Heart left ventricle (tissue), 16 donors: ENCODE measurements around the gene ABCC9. TPM values are rescaled to one million over a fixed set of nuclear protein-coding genes. Genes with fewer than 3 reads are reported as not detected.

Experiments used
- ATAC-seq, 4 donors: fragments of 200-7000 bp; cut with Tn5 transposase; one replicate each; pipeline ENCODE4 v1.9.1; 2020 to 2022; ENCODE audit warnings: moderate library complexity in 4 of 4, mild to moderate bottlenecking in 3 of 4, moderate number of reproducible peaks in 1 of 4
- DNase-seq, 5 donors: peaks; one replicate each; pipeline ENCODE4 v3.0.0-alpha.2; 2020
- H3K27ac ChIP-seq, 12 donors: fragments of 200-600 bp; sonication (generic) in 4 of 12; one replicate each; pipeline versions ENCODE4 v1.5.0 to v1.8.0; 2016 to 2022; ENCODE audit warnings: mild to moderate bottlenecking in 2 of 12
- H3K27me3 ChIP-seq, 9 donors: fragments of 200-600 bp; sonication (generic) in 2 of 9; one replicate each; pipeline versions ENCODE4 v1.5.1 to v1.8.0; 2016 to 2022; ENCODE audit warnings: mild to moderate bottlenecking in 3 of 9
- H3K36me3 ChIP-seq, 9 donors: fragments of 200-600 bp; sonication (generic) in 2 of 9; one replicate each; pipeline versions ENCODE4 v1.5.0 to v1.8.0; 2018 to 2022; ENCODE audit warnings: mild to moderate bottlenecking in 2 of 9
- H3K4me1 ChIP-seq, 12 donors: fragments of 200-600 bp; sonication (generic) in 4 of 12; one replicate each; pipeline versions ENCODE4 v1.5.0 to v1.8.0; 2016 to 2022; ENCODE audit warnings: mild to moderate bottlenecking in 3 of 12
- H3K4me3 ChIP-seq, 12 donors: fragments of 200-600 bp; sonication (generic) in 4 of 12; one replicate each; pipeline versions ENCODE4 v1.5.0 to v1.8.0; 2017 to 2022; ENCODE audit warnings: mild to moderate bottlenecking in 9 of 12, moderate library complexity in 4 of 12
- H3K9me3 ChIP-seq, 12 donors: fragments of 200-600 bp; sonication (generic) in 4 of 12; one replicate each; pipeline versions ENCODE4 v1.5.0 to v1.8.0; 2016 to 2022; ENCODE audit warnings: mild to moderate bottlenecking in 1 of 12
- POLR2A ChIP-seq, 2 donors: fragments of 450-650 bp; IDR thresholded peaks; one replicate each; pipeline ENCODE4 v1.6.1; 2017; ENCODE audit warnings: antibody characterized with exemption in 2 of 2, mild to moderate bottlenecking in 2 of 2, moderate library complexity in 2 of 2
- WGBS, 4 donors: extraction: QIAGEN DNeasy Blood & Tissue Kit in 2 of 4; methylation state at CpG; one replicate each; pipeline versions ENCODE4 v1.1.5 to v1.1.7; 2013 to 2018; 5-methylcytosine and 5-hydroxymethylcytosine counted together
- intact Hi-C, 10 donors: fragments of 100-400 bp; cut with DNase I; formaldehyde crosslinking; loops; one replicate each; pipeline versions ENCODE4 v1.11.1 to v1.14.2; 2022
- polyA plus RNA-seq, 2 donors: library from polyadenylated mRNA; stranded (reverse); fragments of 200-250 nt; gene quantifications; one replicate each; pipeline ENCODE4 v1.2.3, GENCODE V29; 2013
- total RNA-seq, 9 donors: library from RNA; depleted of rRNA in 2 of 9; stranded (reverse); fragments of >200 nt in 2 of 9; fragmentation: NEBNext Ultra II Directional in 3 of 9; extraction: Animal tissue kit (Norgen Biotek cat#: 25700) in 3 of 9; gene quantifications; one replicate each; pipeline versions ENCODE4 v1.1.0 to v1.2.4, GENCODE V29; 2016 to 2023
- TF ChIP-seq, protein P1 (sequence below), 12 donors: fragments of 200-600 bp; sonication (generic) in 4 of 12; IDR thresholded peaks; one replicate each; pipeline versions ENCODE4 v1.5.0 to v1.8.0; 2018 to 2022; ENCODE audit warnings: antibody characterized with exemption in 12 of 12, mild to moderate bottlenecking in 5 of 12
- donor health status: ischemic (EF 13 %, LVEDD 7.1; RV severe dilation, severe dysfunction).
- donor health status: healthy with polysubstance abuse.
- donor health status: DM: no; HTN: yes; CAD: no.
- donor health status: DM: no; HTN: no; CAD: no.
- donor health status: ischemic (EF 25% LVEDD 6.9; RV normal size, moderate dysfunction).
- donor health status: ischemic (EF 25% LVEDD 5.7; RV mildly dilated, moderate dysfunction).
- donor health status: healthy.
- donor health status: DM: yes; HTN: yes; CAD: no.
- donor health status: ischemic (EF 35%, LVEDD 5.7; RV mildly dilated, moderate dysfunction).
- donor health status: nonischemic (EF 11% LVEDD 7.7; RV severe dilation, severe dysfunction).
- donor health status: DM: yes; HTN: yes; CAD: no.
- donor health status: PGD.
- donor health status: ischemic (EF 29% LVEDD 5.4; RV normal size, mild dysfunction).
- donor health status: nonischemic (EF 23%, LVEDD 6.1; RV moderate dilation, normal function).

Gene ABCC9
- total and polyA plus RNA-seq, 11 donors: 14.1 to 103 (median 70.8) TPM

DNA sequence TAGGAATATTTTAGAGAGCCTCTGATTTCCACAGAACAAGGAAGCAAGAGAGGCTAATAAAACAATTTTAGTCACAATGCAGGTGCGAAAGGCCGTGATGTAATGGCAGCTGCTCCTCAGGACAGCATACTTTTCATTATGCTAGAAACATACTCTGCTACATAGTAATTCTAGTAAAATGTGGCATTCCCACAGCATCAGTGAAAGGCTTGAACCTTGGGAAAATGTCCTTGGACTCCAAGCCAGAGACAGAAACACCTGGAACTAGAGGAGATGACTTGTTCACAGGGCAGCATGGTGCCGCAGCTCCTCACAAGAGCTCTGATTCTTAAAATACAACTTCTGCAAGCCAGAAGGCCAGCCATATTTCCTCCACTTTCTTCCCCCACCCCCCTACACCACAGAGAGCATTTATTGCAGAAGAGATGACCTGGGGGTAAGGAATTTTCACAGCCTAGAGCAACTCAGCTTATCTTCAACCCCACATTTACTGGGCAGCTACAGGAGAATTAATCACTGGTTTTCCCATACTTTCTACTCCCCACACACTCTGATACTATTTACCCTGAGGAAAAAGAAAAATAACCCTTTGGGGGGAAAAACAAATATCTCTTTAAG lies 15.8 kb downstream of the ABCC9 start:
- Histone ChIP-seq H3K4me3 (no peak overlapping the region), H3K9me3 (peaks cover 0 to 4% (median 0%) of the 10 kb centered on the region in 12 donors), H3K27ac (no peak overlapping the region), H3K36me3 (peaks cover 0 to 57% (median 8%) of the 10 kb centered on the region in 9 donors), H3K27me3 (no peaks in the 10 kb centered on the region), H3K4me1 (no peaks in the 10 kb centered on the region)
- TF ChIP-seq, protein P1, sequence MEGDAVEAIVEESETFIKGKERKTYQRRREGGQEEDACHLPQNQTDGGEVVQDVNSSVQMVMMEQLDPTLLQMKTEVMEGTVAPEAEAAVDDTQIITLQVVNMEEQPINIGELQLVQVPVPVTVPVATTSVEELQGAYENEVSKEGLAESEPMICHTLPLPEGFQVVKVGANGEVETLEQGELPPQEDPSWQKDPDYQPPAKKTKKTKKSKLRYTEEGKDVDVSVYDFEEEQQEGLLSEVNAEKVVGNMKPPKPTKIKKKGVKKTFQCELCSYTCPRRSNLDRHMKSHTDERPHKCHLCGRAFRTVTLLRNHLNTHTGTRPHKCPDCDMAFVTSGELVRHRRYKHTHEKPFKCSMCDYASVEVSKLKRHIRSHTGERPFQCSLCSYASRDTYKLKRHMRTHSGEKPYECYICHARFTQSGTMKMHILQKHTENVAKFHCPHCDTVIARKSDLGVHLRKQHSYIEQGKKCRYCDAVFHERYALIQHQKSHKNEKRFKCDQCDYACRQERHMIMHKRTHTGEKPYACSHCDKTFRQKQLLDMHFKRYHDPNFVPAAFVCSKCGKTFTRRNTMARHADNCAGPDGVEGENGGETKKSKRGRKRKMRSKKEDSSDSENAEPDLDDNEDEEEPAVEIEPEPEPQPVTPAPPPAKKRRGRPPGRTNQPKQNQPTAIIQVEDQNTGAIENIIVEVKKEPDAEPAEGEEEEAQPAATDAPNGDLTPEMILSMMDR (IDR thresholded peaks at IDR 0.05): no peak
- no peak for TF ChIP-seq POLR2A (IDR thresholded peaks at IDR 0.05)
- WGBS, 4 donors: 88 to 97% (median 94%) methylated on average over 3 of the region's 3 CpGs
- intact Hi-C loops: no loop called here
- no peak for ATAC-seq
- DNase-seq: no peak

DNA sequence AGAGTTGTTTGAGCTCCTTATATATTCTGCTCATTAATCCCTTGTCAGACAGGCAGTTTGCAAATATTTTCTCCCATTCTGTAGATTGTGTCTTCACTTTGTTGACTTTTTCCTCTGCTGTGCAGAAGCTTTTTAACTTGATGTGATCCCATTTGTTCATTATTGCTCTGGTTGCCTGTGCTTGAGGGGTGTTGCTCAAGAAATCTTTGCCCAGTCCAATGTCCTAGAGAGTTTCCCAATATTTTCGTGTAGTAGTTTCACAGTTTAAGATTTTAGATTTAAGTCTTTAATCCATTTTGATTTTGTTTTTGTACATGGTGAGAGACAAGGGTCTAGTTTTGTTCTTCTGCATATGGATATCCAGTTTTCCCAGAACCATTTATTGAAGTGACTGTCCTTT lies 19.8 kb downstream of the ABCC9 start:
- Histone ChIP-seq H3K27me3 (no peaks in the 10 kb centered on the region), H3K27ac (no peak overlapping the region), H3K4me1 (no peaks in the 10 kb centered on the region), H3K9me3 (no peaks in the 10 kb centered on the region), H3K36me3 (peaks cover 0 to 44% (median 8%) of the 10 kb centered on the region in 9 donors), H3K4me3 (no peak overlapping the region)
- TF ChIP-seq, protein P1 (IDR thresholded peaks at IDR 0.05): no peak
- TF ChIP-seq POLR2A (IDR thresholded peaks at IDR 0.05): no peak
- no peak for DNase-seq
- 59 to 84% (median 74%) methylated on average over 1 of the region's 1 CpG for WGBS, 4 donors
- no peak for ATAC-seq
- intact Hi-C loops: loop anchor here in 1 of 10 donors (5.0 kb wide), 1 partner anchor 84 kb away; no protein-coding TSS in a partner anchor

GRCh38 chr12:21918456-21918855 lies 22.8 kb downstream of the ABCC9 start:
- no peak for DNase-seq
- no peak for ATAC-seq
- H3K4me1 ChIP-seq: no peaks in the 10 kb centered on the region
- no peak overlapping the region for H3K4me3 ChIP-seq
- peaks cover 0 to 27% (median 3%) of the 10 kb centered on the region in 9 donors for H3K36me3 ChIP-seq
- TF ChIP-seq, protein P1 (IDR thresholded peaks at IDR 0.05): no peak
- TF ChIP-seq POLR2A (IDR thresholded peaks at IDR 0.05): no peak
- intact Hi-C loops: no loop called here
- 75 to 84% (median 77%) methylated on average over 3 of the region's 3 CpGs for WGBS, 4 donors
- H3K9me3 ChIP-seq: no peaks in the 10 kb centered on the region
- H3K27ac ChIP-seq: no peak overlapping the region
- H3K27me3 ChIP-seq: no peaks in the 10 kb centered on the region

DNA sequence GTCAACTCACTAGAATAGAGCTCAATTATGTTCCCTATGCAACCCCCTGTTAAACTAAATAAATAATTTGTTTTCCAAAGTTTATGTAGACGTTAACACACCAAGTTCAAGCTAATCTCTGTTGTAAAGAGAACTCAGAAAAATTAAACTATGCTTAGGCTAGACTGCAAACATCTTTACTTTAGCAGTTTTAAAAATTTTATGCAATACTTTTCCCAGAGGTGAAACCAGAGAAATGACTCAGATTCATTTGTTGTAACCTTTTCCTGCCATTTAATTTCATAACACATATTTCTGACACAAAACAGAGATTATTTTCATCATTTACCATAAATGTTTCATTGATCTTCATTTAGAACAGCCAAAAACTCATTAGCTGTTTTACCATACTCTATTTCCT lies 27.4 kb downstream of the ABCC9 start:
- DNase-seq: no peak
- WGBS, 4 donors: 62 to 76% (median 68%) methylated on average over 1 of the region's 1 CpG
- Histone ChIP-seq H3K9me3 (no peaks in the 10 kb centered on the region), H3K36me3 (peaks cover 0 to 47% (median 3%) of the 10 kb centered on the region in 9 donors), H3K4me3 (no peak overlapping the region), H3K27me3 (no peaks in the 10 kb centered on the region), H3K4me1 (no peaks in the 10 kb centered on the region), H3K27ac (no peak overlapping the region)
- intact Hi-C loops: no loop called here
- TF ChIP-seq POLR2A (IDR thresholded peaks at IDR 0.05): no peak
- TF ChIP-seq, protein P1 (IDR thresholded peaks at IDR 0.05): no peak
- peak in 1 of 4 donors; percentile 22 for ATAC-seq
